ENCODE data around the gene ZRANB3.

Gene ZRANB3

DNA sequence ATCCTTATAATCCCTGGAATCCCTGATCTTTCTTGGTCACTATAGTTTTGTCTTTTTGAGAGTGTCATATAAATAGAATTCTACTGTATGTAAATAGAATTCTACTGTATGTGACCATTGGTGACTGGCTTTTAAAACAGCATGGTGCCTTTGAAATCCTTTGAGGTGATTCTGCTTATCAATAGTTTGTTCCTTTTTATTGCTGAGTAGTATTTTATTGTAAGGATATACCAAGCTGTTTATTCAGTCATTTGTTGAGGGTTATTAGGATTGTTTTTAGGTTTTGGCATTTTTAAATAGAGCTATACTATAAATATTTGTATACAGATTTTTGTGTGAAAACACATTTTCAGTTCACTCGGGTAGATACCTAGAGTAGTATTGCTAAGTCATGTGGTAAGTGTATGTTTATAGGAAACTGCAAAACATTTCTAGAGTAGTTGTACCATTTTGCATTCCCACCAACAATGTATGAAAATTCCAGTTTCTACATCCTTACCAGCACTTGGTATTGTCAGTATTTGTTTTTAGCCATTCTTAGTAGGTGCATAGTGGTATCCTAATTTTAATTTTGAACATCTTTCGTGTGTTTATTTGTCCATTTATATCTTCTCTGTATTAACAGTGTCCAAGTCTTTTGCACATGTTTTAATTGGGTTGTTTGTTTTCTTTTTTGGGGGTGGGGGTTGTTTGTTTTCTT, 433.3 kb downstream of the ZRANB3 start:
- no peak overlapping the region for H3K4me3 ChIP-seq (replicated peaks; ENCODE audit: low read depth, low read length)
- TF ChIP-seq, protein P1, sequence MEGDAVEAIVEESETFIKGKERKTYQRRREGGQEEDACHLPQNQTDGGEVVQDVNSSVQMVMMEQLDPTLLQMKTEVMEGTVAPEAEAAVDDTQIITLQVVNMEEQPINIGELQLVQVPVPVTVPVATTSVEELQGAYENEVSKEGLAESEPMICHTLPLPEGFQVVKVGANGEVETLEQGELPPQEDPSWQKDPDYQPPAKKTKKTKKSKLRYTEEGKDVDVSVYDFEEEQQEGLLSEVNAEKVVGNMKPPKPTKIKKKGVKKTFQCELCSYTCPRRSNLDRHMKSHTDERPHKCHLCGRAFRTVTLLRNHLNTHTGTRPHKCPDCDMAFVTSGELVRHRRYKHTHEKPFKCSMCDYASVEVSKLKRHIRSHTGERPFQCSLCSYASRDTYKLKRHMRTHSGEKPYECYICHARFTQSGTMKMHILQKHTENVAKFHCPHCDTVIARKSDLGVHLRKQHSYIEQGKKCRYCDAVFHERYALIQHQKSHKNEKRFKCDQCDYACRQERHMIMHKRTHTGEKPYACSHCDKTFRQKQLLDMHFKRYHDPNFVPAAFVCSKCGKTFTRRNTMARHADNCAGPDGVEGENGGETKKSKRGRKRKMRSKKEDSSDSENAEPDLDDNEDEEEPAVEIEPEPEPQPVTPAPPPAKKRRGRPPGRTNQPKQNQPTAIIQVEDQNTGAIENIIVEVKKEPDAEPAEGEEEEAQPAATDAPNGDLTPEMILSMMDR (IDR thresholded peaks at IDR 0.05; ENCODE audit: low read depth, low read length, missing control alignments), result no peak
- no peak for DNase-seq (ENCODE audit: extremely low read depth, low read depth)

DNA sequence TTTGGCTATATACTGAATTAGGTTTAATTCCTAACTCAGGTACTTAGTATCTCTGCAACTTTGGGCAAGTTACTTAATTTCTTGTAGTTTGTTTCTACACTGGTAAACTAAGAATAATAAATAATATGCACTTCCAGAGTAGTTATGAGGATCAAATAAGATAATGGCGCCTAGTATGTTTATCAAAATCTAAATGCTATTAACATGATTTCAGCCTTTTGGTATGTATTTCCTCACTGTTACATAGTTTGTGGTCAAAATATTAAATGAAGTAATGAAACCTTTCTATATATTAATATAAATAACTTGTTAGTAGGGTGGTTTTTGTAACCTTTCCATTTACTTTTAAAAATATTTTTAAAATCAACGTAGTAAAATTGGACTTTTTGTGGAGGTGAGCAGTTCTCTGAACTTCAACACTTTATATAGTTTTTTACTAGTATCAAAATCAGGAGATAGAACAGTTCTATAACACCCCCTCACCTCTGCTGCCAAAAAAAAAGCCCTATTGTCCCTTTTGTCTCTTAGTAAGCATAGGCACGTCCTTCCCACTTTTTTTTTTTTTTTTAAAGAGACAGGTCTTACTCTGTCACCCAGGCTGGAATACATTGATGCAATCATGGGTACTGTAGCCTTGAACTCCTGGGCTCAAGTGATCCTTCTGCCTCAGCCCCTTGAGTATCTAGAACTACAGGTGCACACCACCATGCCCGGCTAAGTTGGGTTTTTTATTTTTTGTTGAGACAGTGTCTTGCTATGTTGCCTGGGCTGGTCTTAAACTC, 434.2 kb downstream of the ZRANB3 start:
- TF ChIP-seq, protein P1 (IDR thresholded peaks at IDR 0.05; ENCODE audit: low read depth, low read length, missing control alignments), result no peak
- no peak overlapping the region for H3K4me3 ChIP-seq (replicated peaks; ENCODE audit: low read depth, low read length)
- no peak for DNase-seq (ENCODE audit: extremely low read depth, low read depth)

DNA sequence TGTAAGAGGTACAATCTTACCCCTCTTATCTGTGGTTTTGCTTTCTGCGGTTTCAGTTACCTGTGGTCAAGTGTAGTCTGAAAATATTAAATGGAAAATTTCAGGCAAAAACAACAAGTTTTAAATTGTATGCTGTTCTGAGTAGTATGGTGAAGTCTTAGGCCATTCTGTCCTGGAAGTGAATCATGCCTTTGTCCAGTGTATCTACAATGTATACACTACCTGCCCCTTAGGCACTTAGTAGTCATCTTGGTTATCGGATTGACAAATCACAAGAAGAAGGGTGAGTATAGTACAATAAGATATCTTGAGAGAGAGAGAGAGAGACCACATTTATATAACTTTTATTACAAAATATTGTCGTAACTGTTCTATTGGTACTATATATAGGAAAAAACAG, 435.4 kb downstream of the ZRANB3 start:
- TF ChIP-seq, protein P1 (IDR thresholded peaks at IDR 0.05; ENCODE audit: low read depth, low read length, missing control alignments), result no peak
- H3K4me3 ChIP-seq (replicated peaks; ENCODE audit: low read depth, low read length), result no peak overlapping the region
- DNase-seq (ENCODE audit: extremely low read depth, low read depth), result no peak

GRCh38 chr2:135094508-135094907, 436.5 kb downstream of the ZRANB3 start:
- DNase-seq (ENCODE audit: extremely low read depth, low read depth), result no peak
- TF ChIP-seq, protein P1 (IDR thresholded peaks at IDR 0.05; ENCODE audit: low read depth, low read length, missing control alignments), result no peak

DNA sequence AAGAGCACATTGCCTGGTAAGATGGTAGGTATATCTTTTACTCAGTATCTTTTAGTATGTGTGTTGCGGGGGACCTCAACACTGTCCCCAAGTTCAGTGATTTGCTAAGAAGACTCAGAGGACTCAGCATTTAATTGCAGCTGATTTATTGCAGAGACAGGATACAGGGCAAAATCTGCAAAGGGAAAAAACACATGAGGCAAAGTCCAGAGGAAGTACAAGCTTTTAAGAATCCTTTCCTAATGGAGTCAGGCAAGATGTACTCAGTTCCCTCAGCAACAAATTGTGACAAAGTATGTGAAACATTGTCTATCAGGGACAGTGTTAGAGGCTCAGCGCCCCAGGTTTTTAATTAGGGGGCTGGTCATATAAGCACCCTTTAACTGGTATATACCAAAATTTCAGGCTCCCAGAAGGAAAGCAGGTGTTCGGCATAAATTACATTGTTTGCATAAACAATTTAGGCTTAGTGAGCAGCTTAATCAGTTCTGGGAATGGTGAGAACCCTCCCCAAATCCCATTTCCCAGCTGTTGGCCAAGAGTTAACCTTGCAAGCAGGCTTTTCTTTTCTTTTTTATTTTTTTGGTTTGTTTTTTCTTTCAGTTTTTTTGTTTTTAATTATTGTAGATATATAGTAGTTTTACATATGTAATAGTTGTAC, 437.2 kb downstream of the ZRANB3 start:
- DNase-seq (ENCODE audit: extremely low read depth, low read depth), result no peak
- H3K4me3 ChIP-seq (replicated peaks; ENCODE audit: low read depth, low read length), result no peak overlapping the region
- TF ChIP-seq, protein P1 (IDR thresholded peaks at IDR 0.05; ENCODE audit: low read depth, low read length, missing control alignments), result no peak

More at GRCh38 chr2:135094508-135094907, 436.5 kb downstream of the ZRANB3 start:
- no peak overlapping the region for H3K4me3 ChIP-seq (replicated peaks; ENCODE audit: low read depth, low read length)

GRCh38 chr2:135093193-135093592, 437.8 kb downstream of the ZRANB3 start:
- no peak overlapping the region for H3K4me3 ChIP-seq (replicated peaks; ENCODE audit: low read depth, low read length)
- TF ChIP-seq, protein P1 (IDR thresholded peaks at IDR 0.05; ENCODE audit: low read depth, low read length, missing control alignments), result no peak
- DNase-seq (ENCODE audit: extremely low read depth, low read depth), result no peak

All from HFF-Myc (cell line).